GM18507 (cell line): ENCODE measurements around the gene ASIC2.

Source experiments
- DNase-seq: peaks from one replicate; pipeline ENCODE4 v3.0.0; 2011; ENCODE audit warnings: low read depth; ENCODE audit not compliant: insufficient read length; ENCODE audit errors: extremely low spot score
- FAIRE-seq: peaks from 2 replicates; lab custom pipeline; 2011; peaks lifted over from hg19 to GRCh38; lab: Jason Lieb, UNC

ASIC2 gene

DNA sequence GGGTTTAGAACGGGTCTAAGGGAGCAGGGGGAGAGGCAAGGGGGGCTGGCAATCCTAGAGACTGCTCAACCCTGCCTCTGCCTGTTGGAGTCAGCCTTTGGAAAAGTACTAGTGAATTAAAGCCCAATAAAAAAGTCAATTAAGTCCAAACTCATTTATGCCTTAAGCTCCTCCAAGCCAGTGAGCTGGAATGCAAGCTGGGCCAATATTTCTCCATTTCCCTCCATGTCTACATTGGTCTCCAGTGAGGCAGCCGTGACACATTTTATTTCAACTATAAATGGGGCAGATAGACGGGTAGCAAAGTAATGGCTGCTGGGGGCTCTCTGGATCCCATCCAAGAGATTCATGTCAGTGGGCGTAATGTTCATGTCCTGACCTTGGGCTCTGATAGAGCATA is 157.4 kb downstream of the ASIC2 start:
- DNase-seq, result no peak
- FAIRE-seq, result no peak

DNA sequence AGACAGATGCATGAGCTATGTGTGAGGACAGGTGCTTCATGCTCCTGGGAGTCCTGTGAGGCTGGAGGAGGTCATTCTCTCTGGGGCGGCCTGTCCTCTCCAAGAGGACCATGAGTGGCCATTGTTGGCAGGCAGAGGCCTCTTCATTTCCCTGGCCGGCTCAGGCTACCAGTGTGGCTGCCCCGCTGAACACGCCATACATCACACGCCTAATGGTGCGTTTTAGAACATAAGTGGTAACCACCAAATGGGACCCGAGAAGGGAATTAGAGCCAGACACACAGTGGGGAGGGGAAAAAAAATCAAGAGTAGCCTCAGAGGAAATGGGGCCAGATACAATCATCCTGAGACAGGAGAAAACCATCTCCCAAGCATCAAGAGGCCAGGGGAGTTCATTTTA is 161.5 kb downstream of the ASIC2 start:
- DNase-seq (no peak), FAIRE-seq (no peak)

GRCh38 chr17:33127706-33128105 is 165.4 kb downstream of the ASIC2 start:
- no peak for FAIRE-seq
- no peak for DNase-seq

GRCh38 chr17:33126086-33126485 is 167.0 kb downstream of the ASIC2 start:
- FAIRE-seq (no peak), DNase-seq (no peak)

GRCh38 chr17:33125552-33125950 is 167.5 kb downstream of the ASIC2 start:
- DNase-seq (no peak), FAIRE-seq (no peak)

DNA sequence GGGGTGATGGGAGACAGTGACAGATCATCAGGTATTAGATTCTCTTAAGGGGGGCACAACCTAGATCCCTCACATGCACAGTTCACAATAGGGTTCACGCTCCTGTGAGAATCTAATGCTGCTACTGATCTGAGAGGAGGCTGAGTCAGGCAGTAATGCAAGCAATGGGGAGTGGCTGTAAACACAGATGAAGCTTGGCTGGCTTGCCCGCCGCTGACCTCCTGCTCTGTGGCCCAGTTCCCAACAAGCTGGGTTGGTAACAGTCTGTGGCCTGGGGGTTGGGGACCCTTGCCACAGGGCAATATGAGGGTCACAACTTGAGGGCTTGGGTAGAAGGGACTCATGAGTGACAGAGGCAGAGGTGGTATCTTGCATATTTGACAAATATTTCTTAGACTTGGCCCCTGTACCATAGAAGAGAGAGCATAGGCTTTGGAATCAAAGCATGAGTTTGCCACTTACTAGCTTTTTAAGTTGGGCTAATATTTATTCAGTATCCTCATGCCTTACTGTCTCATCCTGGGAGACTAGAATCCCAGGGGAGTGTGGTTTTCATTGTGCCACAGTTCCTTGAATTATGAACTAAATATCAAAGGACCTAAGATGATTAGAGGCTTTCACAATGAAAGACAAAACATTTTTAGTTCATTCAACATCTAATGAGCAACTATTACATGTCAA is 168.1 kb downstream of the ASIC2 start:
- no peak for FAIRE-seq
- no peak for DNase-seq

GRCh38 chr17:33124185-33124584 is 168.9 kb downstream of the ASIC2 start:
- DNase-seq (no peak), FAIRE-seq (no peak)

DNA sequence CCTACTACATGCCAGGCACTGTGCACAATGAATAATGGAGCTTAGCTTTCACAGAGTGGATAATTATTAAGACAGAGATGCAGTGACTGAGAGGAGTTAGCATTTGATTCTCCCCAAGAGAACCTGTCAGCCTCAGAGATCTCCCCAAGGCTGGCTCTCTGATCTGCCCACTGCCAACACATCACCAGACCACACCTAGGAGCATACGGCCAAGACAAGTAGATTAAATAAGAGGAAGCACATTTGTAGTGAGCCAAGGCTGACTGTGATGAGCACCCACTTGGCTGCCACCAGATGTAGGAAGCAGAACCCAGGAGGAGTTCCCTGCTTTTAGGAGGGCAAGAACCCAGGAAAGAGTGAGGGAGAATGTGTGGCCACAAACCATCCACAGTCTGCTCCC is 171.3 kb downstream of the ASIC2 start:
- DNase-seq, result no peak
- FAIRE-seq, result no peak

GRCh38 chr17:33121272-33121671 is 171.8 kb downstream of the ASIC2 start:
- FAIRE-seq (no peak), DNase-seq (no peak)

DNA sequence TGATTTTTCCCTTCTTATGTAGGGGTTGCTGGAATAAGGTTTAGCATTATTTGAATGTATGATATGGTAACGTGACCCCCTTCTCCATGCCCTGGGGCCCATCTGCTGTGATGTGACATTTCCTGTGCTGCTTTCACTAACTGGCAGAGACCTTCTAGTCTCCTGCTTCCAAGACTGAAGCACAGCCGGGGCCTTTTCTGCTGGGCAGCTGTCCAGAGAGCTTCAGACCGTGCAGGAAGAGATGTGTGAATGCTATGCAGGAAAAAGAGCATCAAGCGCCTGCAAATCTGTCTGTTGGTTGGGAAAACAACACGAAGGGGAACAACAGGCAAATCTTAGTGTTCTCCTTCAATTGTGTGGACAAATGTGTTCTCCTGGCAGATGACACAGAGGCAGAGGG is 173.0 kb downstream of the ASIC2 start:
- FAIRE-seq (no peak), DNase-seq (no peak)

DNA sequence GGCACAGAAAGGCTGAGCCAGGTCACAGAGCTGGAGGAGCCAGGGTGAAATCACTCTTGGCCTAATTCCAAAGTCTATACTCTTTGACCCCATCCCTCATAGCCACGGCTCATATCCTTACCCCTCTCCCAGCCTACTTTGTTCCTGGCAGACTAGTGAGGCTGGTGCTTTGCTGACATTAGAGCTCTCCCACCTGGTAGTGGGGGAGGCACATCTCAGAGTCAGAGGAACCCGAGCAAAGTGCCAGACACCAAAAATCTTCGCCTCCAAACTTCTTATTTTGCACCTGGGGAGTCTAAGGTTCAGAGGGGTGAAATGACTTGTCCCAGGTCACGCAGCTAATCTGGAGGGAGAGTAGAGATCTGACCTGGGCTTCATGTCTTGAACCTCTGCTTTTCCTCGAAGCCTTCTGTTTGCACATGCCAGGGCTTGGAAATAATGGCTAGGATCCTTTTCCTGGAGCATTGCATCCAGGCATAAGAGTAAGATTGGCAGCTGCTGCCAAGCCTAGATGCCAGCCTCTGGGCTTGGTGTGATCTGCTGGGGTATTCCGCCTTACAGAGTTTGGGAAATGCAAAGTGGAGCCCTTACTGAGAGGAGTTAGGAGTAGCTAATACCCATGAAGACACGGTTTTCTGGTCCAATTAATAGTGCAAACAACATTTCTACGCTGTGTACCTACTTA is 174.6 kb downstream of the ASIC2 start:
- FAIRE-seq (no peak), DNase-seq (no peak)

GRCh38 chr17:33116021-33116551 is 177.0 kb downstream of the ASIC2 start:
- FAIRE-seq, result no peak
- DNase-seq, result no peak

DNA sequence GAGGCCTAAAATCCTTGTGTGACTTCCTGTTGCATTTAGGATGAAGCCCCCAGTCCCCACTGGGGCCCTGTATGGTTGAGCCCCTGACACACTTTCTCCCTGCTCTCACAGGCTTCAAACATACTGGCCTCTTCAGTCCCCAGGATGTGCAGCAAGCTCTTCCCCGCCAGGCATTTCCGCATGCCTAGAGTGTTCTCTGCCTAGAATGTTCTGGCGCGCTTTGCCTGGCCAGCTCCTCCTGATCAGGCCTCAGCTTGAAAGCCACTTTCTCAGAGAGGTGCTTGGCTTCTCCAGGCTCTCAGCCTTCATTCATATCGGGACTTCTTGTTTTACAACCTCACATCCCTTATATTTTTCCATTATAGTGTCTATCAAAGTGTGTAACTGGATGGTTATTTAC is 177.7 kb downstream of the ASIC2 start:
- no peak for FAIRE-seq
- DNase-seq, result no peak

DNA sequence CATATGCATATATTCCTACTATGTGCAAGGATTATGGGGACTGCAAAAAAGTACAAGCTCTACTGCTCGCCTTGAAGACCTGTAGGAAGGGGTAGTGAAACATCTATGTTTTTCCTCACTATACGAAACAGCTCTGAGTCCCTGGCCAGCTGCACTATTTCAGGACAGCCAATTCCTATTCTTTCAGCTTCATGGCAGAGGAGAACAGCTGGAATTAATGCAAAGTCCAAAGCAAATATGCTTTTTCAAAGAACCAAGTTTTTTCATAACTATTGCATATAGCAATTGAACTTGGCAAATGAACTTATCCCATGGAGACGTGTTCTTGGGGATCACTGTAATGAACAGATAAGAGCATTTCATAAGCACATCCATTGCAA is 179.1 kb downstream of the ASIC2 start:
- FAIRE-seq, result no peak

GRCh38 chr17:33113276-33113990 is 179.7 kb downstream of the ASIC2 start:
- FAIRE-seq, result no peak
- no peak for DNase-seq

More for the DNA sequence above, 179.1 kb downstream of the ASIC2 start:
- DNase-seq, result no peak

GRCh38 chr17:33112763-33113162 is 180.3 kb downstream of the ASIC2 start:
- FAIRE-seq (no peak), DNase-seq (no peak)

DNA sequence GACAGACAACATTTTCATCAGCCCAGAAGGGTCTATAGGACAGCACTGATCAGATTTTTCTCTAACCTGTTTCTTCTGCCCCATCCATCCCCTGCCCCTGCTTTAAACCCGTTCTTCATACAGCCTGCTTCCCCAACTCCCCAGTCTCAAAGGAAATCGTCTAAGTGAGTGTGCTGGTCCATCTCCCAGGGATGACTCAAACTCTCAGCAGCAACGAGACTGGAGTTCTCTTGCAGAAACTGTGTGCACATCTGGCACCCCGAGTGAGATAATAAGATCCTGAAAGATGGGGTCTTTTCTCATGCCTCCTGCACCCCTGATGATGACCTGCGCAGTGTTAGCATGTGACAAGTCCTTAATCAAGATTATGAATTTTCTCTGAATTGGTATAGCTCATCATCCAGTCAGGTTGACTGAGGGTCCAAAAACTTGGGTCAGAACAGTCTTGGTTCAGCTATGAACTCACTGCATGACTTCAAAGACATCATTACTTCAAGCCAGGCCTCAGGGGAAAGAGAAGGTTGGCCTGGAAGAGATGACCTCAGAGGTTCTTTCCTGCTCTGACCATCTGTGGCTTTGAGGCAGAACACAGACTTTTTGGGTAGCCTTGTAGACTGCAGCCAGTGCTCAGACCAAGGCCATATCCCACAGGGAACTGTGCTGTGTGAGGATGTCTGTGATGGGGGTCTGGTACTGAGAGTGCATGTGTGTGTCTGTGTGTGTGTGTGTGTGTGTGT is 183.6 kb downstream of the ASIC2 start:
- DNase-seq (no peak), FAIRE-seq (no peak)

DNA sequence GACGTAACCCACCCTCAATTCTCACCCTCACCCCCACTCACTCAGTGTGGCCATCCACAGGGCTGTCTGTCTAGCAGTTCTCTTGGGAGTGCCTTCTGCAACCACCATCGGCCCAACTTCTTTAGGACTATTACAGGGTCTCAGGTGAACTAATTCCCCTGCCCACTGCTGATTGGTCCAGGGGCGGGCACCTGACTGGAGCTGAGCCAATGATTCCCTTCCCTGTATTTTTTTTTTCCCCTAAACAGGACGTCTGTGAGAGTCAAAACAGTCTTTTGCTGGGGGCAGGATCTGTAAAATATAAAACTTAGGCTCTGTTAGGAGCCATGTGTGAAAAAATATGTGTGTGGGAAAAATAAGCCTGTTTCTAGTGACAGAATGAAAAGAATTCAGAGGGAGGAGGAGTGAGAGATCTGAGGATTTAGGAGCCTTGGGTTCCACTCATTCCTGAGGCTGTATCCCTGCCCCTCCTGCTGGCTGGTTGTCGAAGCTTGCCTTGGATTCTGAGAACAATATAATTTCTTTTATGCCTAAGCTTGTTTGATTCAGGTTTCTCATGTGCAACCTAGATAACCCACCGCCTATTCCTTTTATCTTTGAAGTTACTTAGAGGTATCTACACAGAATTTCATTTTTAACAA is 186.4 kb downstream of the ASIC2 start:
- DNase-seq, result no peak
- no peak for FAIRE-seq

GRCh38 chr17:33105911-33106310 is 187.2 kb downstream of the ASIC2 start:
- FAIRE-seq (no peak), DNase-seq (no peak)
